Body of pancreas (tissue), 4 donors: Measurements from ENCODE around the gene SRGAP1.

Experiments used
- CTCF ChIP-seq, 7 experiments: fragments of 450-650 bp in 4 of 7; fragments of 200-600 bp in 3 of 7; sonication (generic) in 3 of 7; IDR thresholded peaks; one replicate each; pipeline ENCODE4 v1.5.1; 2016 to 2019; ENCODE audit warnings: antibody characterized with exemption in 7 of 7
- POLR2A ChIP-seq, 3 donors: fragments of 450-650 bp; IDR thresholded peaks; one replicate each; pipeline ENCODE4 v1.6.1; 2016; ENCODE audit warnings: antibody characterized with exemption in 3 of 3, mild to moderate bottlenecking in 2 of 3

GRCh38 chr12:63849106-63849620 is 4.7 kb downstream of the SRGAP1 start:
- TF ChIP-seq CTCF (IDR thresholded peaks at IDR 0.05): no peak
- no peak for TF ChIP-seq POLR2A (IDR thresholded peaks at IDR 0.05)
